ENCODE data around the gene XRRA1. TPM values are rescaled to one million over a fixed set of nuclear protein-coding genes. Genes with fewer than 3 reads are reported as not detected.

The XRRA1 gene
- total and polyA plus RNA-seq, 8 donors, result 2.4 to 22.5 (median 8.3) TPM

GRCh38 chr11:74927496-74927895, 21.4 kb downstream of the XRRA1 start:
- no peak for FAIRE-seq
- intact Hi-C loops (cut with DNase I), result loop anchor here in 2 of 3 donors (5.0 kb wide), 1 partner anchor 105 kb away; no protein-coding TSS in a partner anchor
- no peak for TF ChIP-seq CTCF (IDR thresholded peaks at IDR 0.05)
- no peaks in the 10 kb centered on the region for H3K4me1 ChIP-seq
- no peak overlapping the region for H3K4me3 ChIP-seq
- H3K27me3 ChIP-seq, result no peaks in the 10 kb centered on the region
- peaks cover 0 to 6% (median 0%) of the 10 kb centered on the region in 3 donors for H3K36me3 ChIP-seq
- no peaks in the 10 kb centered on the region for H3K9me3 ChIP-seq
- DNase-seq, result no peak
- no peak overlapping the region for H3K27ac ChIP-seq
- no peak for ATAC-seq

- H3K27me3 ChIP-seq, result no peaks in the 10 kb centered on the region
- intact Hi-C loops (cut with DNase I), result loop anchor here in 2 of 3 donors (5.0 kb wide), 1 partner anchor 106 kb away; no protein-coding TSS in a partner anchor
- 86 to 92% methylated on average over 8 of the region's 8 CpGs for WGBS, 2 donors
- FAIRE-seq (no peak), ATAC-seq (no peak), DNase-seq (no peak)
- no peaks in the 10 kb centered on the region for H3K4me1 ChIP-seq
- H3K4me3 ChIP-seq, result no peak overlapping the region
- no peaks in the 10 kb centered on the region for H3K9me3 ChIP-seq
- TF ChIP-seq CTCF (IDR thresholded peaks at IDR 0.05), result no peak
- H3K27ac ChIP-seq, result no peak overlapping the region
- H3K36me3 ChIP-seq, result peaks cover 0 to under 1% (median 0%) of the 10 kb centered on the region in 3 donors
Measured at GRCh38 chr11:74926304-74927030, 22.4 kb downstream of the XRRA1 start.

GRCh38 chr11:74925281-74925680, 23.6 kb downstream of the XRRA1 start:
- FAIRE-seq, result no peak
- 94 to 95% methylated on average over 4 of the region's 4 CpGs for WGBS, 2 donors
- intact Hi-C loops (cut with DNase I), result loop anchor here in 2 of 3 donors (5.0 kb wide), 1 partner anchor 107 kb away; no protein-coding TSS in a partner anchor

GRCh38 chr11:74923125-74923524, 25.8 kb downstream of the XRRA1 start:
- ATAC-seq, result no peak
- no peak overlapping the region for H3K4me3 ChIP-seq
- H3K9me3 ChIP-seq, result no peaks in the 10 kb centered on the region
- no peak for TF ChIP-seq CTCF (IDR thresholded peaks at IDR 0.05)
- no peak for DNase-seq
- H3K27ac ChIP-seq, result no peak overlapping the region
- H3K36me3 ChIP-seq, result peaks cover 0 to 6% (median 0%) of the 10 kb centered on the region in 3 donors
- intact Hi-C loops (cut with DNase I), result no loop called here
- H3K27me3 ChIP-seq, result no peaks in the 10 kb centered on the region
- FAIRE-seq, result no peak
- no peaks in the 10 kb centered on the region for H3K4me1 ChIP-seq

More at GRCh38 chr11:74925281-74925680, 23.6 kb downstream of the XRRA1 start:
- Histone ChIP-seq H3K9me3 (no peaks in the 10 kb centered on the region), H3K27me3 (no peaks in the 10 kb centered on the region), H3K4me1 (no peaks in the 10 kb centered on the region), H3K27ac (no peak overlapping the region), H3K4me3 (no peak overlapping the region), H3K36me3 (no peaks in the 10 kb centered on the region)
- ATAC-seq (no peak), DNase-seq (no peak)
- no peak for TF ChIP-seq CTCF (IDR thresholded peaks at IDR 0.05)

- no peak for DNase-seq
- no peak for ATAC-seq
- 70 to 87% methylated on average over 4 of the region's 4 CpGs for WGBS, 2 donors
- intact Hi-C loops (cut with DNase I), result no loop called here
- no peak for FAIRE-seq
- no peak for TF ChIP-seq CTCF (IDR thresholded peaks at IDR 0.05)
- Histone ChIP-seq H3K4me1 (no peaks in the 10 kb centered on the region), H3K4me3 (no peak overlapping the region), H3K27ac (no peak overlapping the region), H3K27me3 (no peaks in the 10 kb centered on the region), H3K9me3 (no peaks in the 10 kb centered on the region), H3K36me3 (peaks cover 0 to 4% (median 0%) of the 10 kb centered on the region in 3 donors)
Measured at GRCh38 chr11:74909812-74910211, 39.1 kb downstream of the XRRA1 start.
